Stimulated activated CD8-positive, alpha-beta memory T cell treated with anti-CD3 and anti-CD28 coated beads, Interleukin-15, amount 100 ng/mL, for 24 hours (primary cell): ENCODE results near the gene PLXNC1.

Experiments
- DNase-seq: peaks from one replicate; pipeline ENCODE4 v3.0.0-alpha.2; 2020; ENCODE audit warnings: low read depth

The PLXNC1 gene

DNA sequence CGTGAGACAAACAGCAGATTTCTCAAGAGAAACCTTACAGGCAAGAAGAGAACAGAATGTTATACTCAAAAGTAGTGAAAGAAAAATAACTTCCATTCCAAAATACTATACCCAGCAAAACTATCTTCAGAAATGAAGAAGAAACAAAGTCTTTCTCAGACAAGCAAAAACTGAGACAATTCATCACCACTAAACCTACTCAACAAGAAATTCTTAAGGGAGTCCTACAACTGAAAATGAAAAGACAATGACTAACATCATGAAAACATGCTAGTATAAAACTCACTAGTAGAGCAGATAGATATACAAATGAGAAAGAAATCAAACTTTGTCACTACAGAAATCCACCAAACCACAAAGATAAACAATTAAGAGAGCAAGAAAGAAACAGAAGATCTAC lies 204.8 kb downstream of the PLXNC1 start:
- no peak for DNase-seq
